Activated CD4-positive, alpha-beta memory T cell treated with anti-CD3 and anti-CD28 coated beads, Interleukin-2, amount 10 ng/mL, durations not matched to agents 7 days and 5 days (primary cell): Measurements from ENCODE around the gene DDX51. TPM values are rescaled to one million over a fixed set of nuclear protein-coding genes. Genes with fewer than 3 reads are reported as not detected.

Source experiments
- CTCF ChIA-PET: fragments of 350-600 bp; sonication (Branson Sonifier 250); formaldehyde crosslinking; loops from one replicate; lab custom pipeline; 2021; ENCODE audit warnings: antibody characterized with exemption, inconsistent platforms; lab: Charles Lee
- POLR2A ChIA-PET: fragments of 350-600 bp; sonication (Branson Sonifier 250); formaldehyde crosslinking; loops from one replicate; lab custom pipeline; 2021; ENCODE audit warnings: antibody characterized with exemption; lab: Charles Lee
- DNase-seq: peaks from one replicate; pipeline ENCODE4 v3.0.0-alpha.2; 2020
- H3K27ac Mint-ChIP-seq: one replicate; pipeline ENCODE4 v1.8.0; 2021; ENCODE audit warnings: mild to moderate bottlenecking, mixed read lengths
- H3K27me3 Mint-ChIP-seq: one replicate; pipeline ENCODE4 v1.8.0; 2021; ENCODE audit warnings: mixed read lengths
- H3K36me3 Mint-ChIP-seq: one replicate; pipeline ENCODE4 v1.8.0; 2021; ENCODE audit warnings: low read depth, mixed read lengths
- H3K4me1 Mint-ChIP-seq: one replicate; pipeline ENCODE4 v1.8.0; 2021; ENCODE audit warnings: mixed read lengths
- H3K4me3 Mint-ChIP-seq: one replicate; pipeline ENCODE4 v1.8.0; 2021; ENCODE audit warnings: mild to moderate bottlenecking, mixed read lengths
- H3K9me3 Mint-ChIP-seq: one replicate; pipeline ENCODE4 v1.8.0; 2021; ENCODE audit warnings: mixed read lengths
- total RNA-seq, 2 experiments: library from RNA; stranded (reverse); gene quantifications; one replicate each; pipeline ENCODE4 v1.2.3, GENCODE V29; 2021

Gene DDX51
- total RNA-seq, 2 experiments from 2014 or later = 17.9 to 18.6 TPM

DNA sequence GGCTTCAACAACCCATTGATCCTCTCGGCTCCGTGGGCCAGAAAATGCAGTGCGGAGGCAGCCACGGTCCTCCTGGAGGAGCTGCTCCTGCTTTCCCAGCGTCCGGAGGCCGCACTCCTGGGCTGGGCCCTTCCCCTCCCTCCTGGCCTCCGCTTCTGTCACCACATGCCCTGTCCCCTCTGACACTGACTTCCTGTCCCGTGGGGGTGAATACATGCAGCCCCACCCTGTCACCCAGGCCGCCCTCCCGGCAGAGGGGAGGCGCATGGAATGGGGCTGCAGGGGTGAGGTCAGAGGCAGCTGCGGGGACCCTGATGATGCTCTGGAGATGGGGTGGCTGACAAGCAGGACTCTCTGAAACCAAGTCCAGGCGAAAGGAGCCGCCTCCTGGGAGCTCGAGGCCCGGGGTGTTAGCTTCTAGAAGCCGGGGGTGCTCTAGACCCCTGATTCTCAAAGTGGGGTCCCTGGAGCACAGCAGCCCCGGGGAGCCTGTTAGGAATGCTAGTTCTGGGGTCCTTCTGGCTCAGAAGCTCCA, 32.3 kb upstream of the DDX51 start:
- Mint-ChIP-seq H3K9me3 (peaks cover 5% of the 10 kb centered on the region), H3K4me3 (no peak overlapping the region), H3K36me3 (no peaks in the 10 kb centered on the region), H3K27me3 (peaks cover 6% of the 10 kb centered on the region), H3K27ac (no peak overlapping the region), H3K4me1 (peaks cover 30% of the 10 kb centered on the region)
- no peak for DNase-seq
- ChIA-PET POLR2A (interaction anchor here (1.0 kb wide), 2 partner anchors 8 to 9 kb away, joined by 4 to 6 read pairs; no protein-coding TSS in a partner anchor), CTCF (no interaction called here)

DNA sequence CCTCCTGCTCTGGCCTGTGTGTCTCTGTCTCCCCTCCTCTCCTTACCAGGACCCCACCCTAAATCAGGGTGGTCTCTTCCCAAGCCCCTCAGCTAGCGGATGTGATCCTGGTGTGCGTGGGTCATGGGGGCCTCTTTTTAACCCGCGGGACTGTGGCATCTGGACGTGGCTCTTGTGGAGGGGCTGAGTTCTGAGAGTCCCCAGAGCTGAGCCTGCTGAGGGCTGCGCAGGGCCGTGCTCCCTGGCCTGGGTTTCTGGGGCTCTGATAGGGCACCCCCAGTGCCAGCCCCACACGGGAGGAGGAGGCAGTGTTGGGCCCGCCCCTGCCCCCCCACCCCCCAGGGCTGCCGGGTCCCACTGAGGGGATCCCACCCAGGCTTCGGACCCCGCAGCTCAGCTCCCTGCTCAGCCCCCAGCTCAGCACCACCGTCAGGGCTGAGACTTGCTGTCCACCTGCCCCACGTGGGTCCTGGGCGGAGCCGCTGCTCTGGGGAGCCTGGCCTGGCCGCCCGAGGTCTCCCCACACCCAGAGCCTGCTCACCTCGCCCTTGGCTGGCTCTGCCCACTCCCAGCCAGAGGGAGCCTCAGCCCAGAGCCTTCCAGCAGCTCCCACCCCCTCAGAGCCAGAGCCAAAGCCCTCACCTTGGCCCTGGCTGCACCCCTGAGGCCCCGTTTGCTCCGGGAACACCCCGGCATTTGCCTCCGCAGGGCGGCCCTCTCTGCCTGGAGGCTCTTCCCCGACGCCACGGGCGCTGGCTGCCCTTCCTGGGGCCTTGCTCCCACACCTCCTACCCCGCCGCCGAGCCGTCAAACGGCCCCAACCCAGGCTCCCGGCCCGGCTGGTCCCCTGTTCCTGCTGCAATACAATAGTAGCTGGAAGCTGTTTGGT, 31.6 kb upstream of the DDX51 start:
- Mint-ChIP-seq H3K9me3 (no peaks in the 10 kb centered on the region), H3K36me3 (no peaks in the 10 kb centered on the region), H3K4me1 (peaks cover 30% of the 10 kb centered on the region), H3K4me3 (no peak overlapping the region), H3K27ac (no peak overlapping the region), H3K27me3 (peaks cover 6% of the 10 kb centered on the region)
- POLR2A ChIA-PET = interaction anchor here (1.0 to 1.6 kb wide), 3 partner anchors 8 to 14 kb away, joined by 4 to 6 read pairs (median 6); no protein-coding TSS in a partner anchor
- CTCF ChIA-PET = no interaction called here
- DNase-seq = no peak

DNA sequence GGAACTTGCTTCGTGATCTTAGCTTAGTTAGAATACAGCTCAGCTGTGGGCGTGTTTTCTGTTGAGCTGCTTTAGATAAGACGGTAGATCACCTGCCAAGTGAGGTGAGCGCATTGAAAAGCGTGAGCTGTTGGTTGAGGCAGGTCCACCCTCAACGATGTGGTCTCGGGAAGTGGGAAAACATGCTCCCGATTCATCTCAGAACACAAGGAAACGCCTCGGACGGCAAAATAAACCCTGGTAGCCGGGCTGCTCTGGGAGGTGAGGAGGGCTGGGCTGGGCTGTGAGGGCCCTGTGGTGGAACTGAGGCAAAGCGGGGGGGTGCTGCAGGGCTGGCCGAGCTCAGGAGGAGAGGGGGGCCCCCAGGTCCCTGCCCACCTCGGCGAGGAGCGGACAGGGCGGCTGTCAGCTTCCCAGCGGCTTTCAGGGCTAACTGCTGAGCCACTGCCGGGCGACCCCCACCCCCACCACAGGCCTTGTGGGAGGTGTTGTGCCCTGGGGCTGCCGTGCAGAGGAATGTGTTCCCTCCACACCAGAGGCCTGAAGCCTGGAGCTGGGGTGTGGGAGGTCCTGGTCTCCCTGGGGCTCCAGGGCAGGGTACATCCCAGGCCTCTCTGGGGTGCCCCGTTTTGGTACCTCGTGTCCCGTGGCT, 30.8 kb upstream of the DDX51 start:
- ChIA-PET POLR2A (interaction anchor here (0.5 to 1.6 kb wide), 4 partner anchors 9 to 727 kb away, joined by 3 to 6 read pairs (median 5); no protein-coding TSS in a partner anchor), CTCF (interaction anchor here (1.0 kb wide), 1 partner anchor 21 kb away, joined by 3 read pairs; no protein-coding TSS in a partner anchor)
- peaks cover 6% of the 10 kb centered on the region for H3K27me3 Mint-ChIP-seq
- H3K9me3 Mint-ChIP-seq = no peaks in the 10 kb centered on the region
- no peak overlapping the region for H3K4me3 Mint-ChIP-seq
- no peaks in the 10 kb centered on the region for H3K36me3 Mint-ChIP-seq
- peaks cover 30% of the 10 kb centered on the region for H3K4me1 Mint-ChIP-seq
- no peak for DNase-seq
- no peak overlapping the region for H3K27ac Mint-ChIP-seq

DNA sequence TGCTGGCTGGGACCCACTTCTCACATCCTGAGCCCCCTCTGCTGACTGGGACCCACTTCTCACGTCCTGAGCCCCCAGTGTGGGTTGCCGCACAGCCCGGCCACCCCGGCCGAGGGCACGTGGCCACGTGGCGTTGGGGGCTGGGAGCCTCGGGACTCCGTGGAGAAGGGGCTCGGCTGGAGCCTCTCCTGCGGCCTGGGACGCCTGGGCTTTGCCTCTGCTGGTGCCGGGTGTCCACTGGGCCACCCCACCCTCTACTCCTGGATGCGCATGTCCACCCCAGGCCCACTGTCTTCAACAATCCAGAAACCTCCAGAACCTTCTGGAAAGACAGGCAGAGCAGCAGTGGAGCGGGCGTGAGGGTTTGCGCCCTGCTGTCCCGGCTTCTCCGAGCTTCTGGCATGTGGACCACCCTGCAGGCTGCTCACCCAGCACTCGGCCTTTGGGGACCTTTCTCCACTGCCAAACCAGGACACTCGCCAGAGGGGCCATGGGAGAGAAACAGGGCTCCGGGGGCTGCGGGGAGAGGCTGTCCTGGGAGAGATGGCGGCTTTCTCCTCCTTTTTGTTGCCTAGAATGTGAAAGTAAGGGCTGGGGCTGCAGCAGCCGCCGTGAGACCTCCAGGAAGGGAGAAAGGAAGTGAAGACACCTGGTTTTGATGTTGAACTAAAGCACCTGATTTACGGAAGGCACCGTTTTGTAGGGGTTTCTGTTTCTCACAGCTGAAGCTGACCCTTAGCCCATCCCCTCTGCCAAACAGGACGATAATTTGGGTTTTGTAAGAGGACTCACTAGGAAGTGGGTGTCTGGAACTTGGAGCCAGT, 30.1 kb upstream of the DDX51 start:
- Mint-ChIP-seq H3K27ac (no peak overlapping the region), H3K9me3 (no peaks in the 10 kb centered on the region), H3K27me3 (peaks cover 6% of the 10 kb centered on the region), H3K36me3 (no peaks in the 10 kb centered on the region), H3K4me3 (no peak overlapping the region), H3K4me1 (peaks cover 28% of the 10 kb centered on the region)
- DNase-seq = no peak
- CTCF ChIA-PET = interaction anchor here (1.0 kb wide), 1 partner anchor 21 kb away, joined by 3 read pairs; no protein-coding TSS in a partner anchor
- POLR2A ChIA-PET = interaction anchor here (0.5 to 1.6 kb wide), 2 partner anchors 15 to 728 kb away, joined by 3 to 6 read pairs; no protein-coding TSS in a partner anchor

DNA sequence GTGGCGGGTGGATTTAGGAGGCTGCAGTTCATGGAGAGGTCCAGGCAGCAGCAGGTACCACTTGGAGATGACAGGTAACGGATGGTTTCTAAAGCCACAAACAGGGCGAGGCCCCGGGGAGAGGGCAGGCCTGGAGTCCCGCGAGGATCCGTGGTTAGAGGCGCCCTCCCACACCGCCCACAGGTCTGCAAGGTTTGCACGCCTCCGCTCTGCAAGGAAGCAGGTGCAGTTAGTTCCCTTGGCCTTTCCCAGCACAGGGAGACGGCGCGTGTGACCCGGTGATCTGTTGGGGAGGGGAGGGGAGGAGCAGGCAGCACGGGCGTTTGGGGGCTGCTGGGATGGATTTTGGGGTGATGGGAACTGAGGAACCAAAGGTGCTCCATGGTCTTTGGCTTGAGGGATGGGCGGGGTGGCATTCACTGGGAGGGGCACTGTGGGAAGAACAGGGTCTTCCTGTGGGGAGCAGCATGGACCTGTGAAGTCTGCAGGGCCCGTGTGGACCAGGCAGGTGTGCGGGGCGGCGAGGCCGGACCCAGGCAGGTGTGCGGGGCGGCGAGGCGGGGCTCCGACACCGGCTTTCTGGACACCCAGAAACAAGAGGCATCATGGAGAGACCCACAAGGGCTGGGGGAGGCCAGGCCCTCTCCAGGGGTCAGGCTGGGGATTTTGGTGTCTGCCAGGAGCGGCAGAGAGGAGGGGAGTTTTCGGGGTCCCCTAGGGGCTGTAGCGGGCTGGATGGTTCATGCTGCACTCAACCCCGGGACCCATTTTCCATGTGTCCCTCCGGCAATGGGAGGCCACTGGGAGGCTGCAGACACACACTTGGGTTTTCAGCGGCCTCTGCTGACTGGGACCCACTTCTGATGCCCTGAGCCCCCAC, 29.3 kb upstream of the DDX51 start:
- Mint-ChIP-seq H3K4me3 (peak overlapping the region; percentile 32), H3K27ac (no peak overlapping the region), H3K9me3 (no peaks in the 10 kb centered on the region), H3K4me1 (peaks cover 19% of the 10 kb centered on the region), H3K36me3 (no peaks in the 10 kb centered on the region), H3K27me3 (peaks cover 6% of the 10 kb centered on the region)
- DNase-seq = peak; percentile 57
- CTCF ChIA-PET = no interaction called here
- POLR2A ChIA-PET = no interaction called here

GRCh38 chr12:132172619-132173018, 28.5 kb upstream of the DDX51 start:
- CTCF ChIA-PET = no interaction called here
- DNase-seq = no peak
- peak overlapping the region; percentile 16 for H3K27ac Mint-ChIP-seq
- H3K9me3 Mint-ChIP-seq = no peaks in the 10 kb centered on the region
- POLR2A ChIA-PET = interaction anchor here (1.7 kb wide), 1 partner anchor 17 kb away, joined by 5 read pairs; no protein-coding TSS in a partner anchor
- H3K27me3 Mint-ChIP-seq = peaks cover 6% of the 10 kb centered on the region
- no peaks in the 10 kb centered on the region for H3K36me3 Mint-ChIP-seq
- H3K4me3 Mint-ChIP-seq = no peak overlapping the region
- H3K4me1 Mint-ChIP-seq = peaks cover 20% of the 10 kb centered on the region

- Mint-ChIP-seq H3K36me3 (no peaks in the 10 kb centered on the region), H3K9me3 (peaks cover 2% of the 10 kb centered on the region), H3K27me3 (peaks cover 6% of the 10 kb centered on the region), H3K4me3 (no peak overlapping the region), H3K27ac (no peak overlapping the region), H3K4me1 (peaks cover 24% of the 10 kb centered on the region)
- POLR2A ChIA-PET = interaction anchor here (1.7 kb wide), 1 partner anchor 17 kb away, joined by 5 read pairs; no protein-coding TSS in a partner anchor
- CTCF ChIA-PET = no interaction called here
- no peak for DNase-seq
Measured at GRCh38 chr12:132171968-132172521, 27.9 kb upstream of the DDX51 start.

GRCh38 chr12:132171293-132171967, 27.3 kb upstream of the DDX51 start:
- ChIA-PET CTCF (no interaction called here), POLR2A (interaction anchor here (0.5 to 1.7 kb wide), 2 partner anchors 18 to 275 kb away, joined by 3 to 5 read pairs; no protein-coding TSS in a partner anchor)
- no peak overlapping the region for H3K4me3 Mint-ChIP-seq
- peaks cover 24% of the 10 kb centered on the region for H3K4me1 Mint-ChIP-seq
- peaks cover 2% of the 10 kb centered on the region for H3K9me3 Mint-ChIP-seq
- H3K27me3 Mint-ChIP-seq = peaks cover 6% of the 10 kb centered on the region
- H3K36me3 Mint-ChIP-seq = no peaks in the 10 kb centered on the region
- no peak overlapping the region for H3K27ac Mint-ChIP-seq
- DNase-seq = no peak

DNA sequence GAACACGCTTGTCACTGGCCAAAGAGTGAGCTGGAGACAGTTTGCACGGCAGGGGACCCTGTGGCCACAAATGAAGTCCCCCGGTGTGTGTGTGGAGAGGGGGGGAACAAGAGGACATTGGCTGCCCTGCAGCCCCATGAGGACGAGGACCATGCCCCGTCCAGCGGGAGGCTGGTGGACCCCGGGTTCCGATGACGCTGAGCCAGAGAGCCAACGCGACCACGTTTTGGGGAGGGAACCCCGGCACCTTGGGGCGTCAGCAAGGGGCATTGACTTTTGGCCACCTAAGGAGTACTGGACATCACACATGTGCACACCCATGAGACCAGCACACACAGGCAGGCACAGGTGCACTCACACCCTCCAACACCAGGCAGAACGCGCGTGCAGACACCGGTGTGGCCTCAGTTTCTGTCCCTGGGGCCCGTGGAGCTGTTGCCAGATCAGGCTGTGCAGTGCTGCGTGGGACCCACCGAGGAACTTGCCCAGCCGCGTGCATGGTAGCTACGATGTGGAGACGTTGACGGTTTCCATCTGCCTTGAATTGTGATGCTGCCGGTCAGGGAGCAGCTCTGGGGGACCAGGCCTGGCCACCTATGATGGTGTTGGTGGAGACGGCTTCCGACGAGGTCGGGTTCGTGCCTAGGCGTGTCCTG, 26.6 kb upstream of the DDX51 start:
- Mint-ChIP-seq H3K27me3 (peaks cover 6% of the 10 kb centered on the region), H3K4me3 (no peak overlapping the region), H3K9me3 (peaks cover 5% of the 10 kb centered on the region), H3K4me1 (peaks cover 24% of the 10 kb centered on the region), H3K27ac (no peak overlapping the region), H3K36me3 (no peaks in the 10 kb centered on the region)
- DNase-seq = no peak
- CTCF ChIA-PET = no interaction called here
- POLR2A ChIA-PET = no interaction called here

- peaks cover 6% of the 10 kb centered on the region for H3K27me3 Mint-ChIP-seq
- peaks cover 5% of the 10 kb centered on the region for H3K9me3 Mint-ChIP-seq
- no peaks in the 10 kb centered on the region for H3K36me3 Mint-ChIP-seq
- no peak overlapping the region for H3K27ac Mint-ChIP-seq
- no peak for DNase-seq
- ChIA-PET POLR2A (no interaction called here), CTCF (no interaction called here)
- no peak overlapping the region for H3K4me3 Mint-ChIP-seq
- peaks cover 24% of the 10 kb centered on the region for H3K4me1 Mint-ChIP-seq
Measured at GRCh38 chr12:132170094-132170636, 26.0 kb upstream of the DDX51 start.
